GM12878 (cell line): ENCODE data around the gene OSBP. TPM values are rescaled to one million over a fixed set of nuclear protein-coding genes. Genes with fewer than 3 reads are reported as not detected.

Source experiments
- BCL11A ChIP-seq: IDR thresholded peaks from 2 replicates; pipeline ENCODE4 v1.6.1; 2011; ENCODE audit warnings: low read depth, low read length
- ESRRA ChIP-seq: IDR thresholded peaks from 2 replicates; pipeline ENCODE4 v1.6.1; 2012; ENCODE audit warnings: mild to moderate bottlenecking, low read length, improper control_type of control experiment
- IKZF2 ChIP-seq, 2 experiments: fragments of 450-650 bp; IDR thresholded peaks; 2 replicates each; pipeline ENCODE4 v1.6.1; 2017; ENCODE audit warnings: mild to moderate bottlenecking in 2 of 2, moderate library complexity in 2 of 2
- IRF4 ChIP-seq: IDR thresholded peaks from 2 replicates; pipeline ENCODE4 v1.6.1; 2011; ENCODE audit warnings: low read depth, low read length
- NR2C1 ChIP-seq: fragments of 450-650 bp; IDR thresholded peaks from 2 replicates; pipeline ENCODE4 v1.6.1; 2017; ENCODE audit warnings: antibody characterized with exemption, mild to moderate bottlenecking, moderate library complexity
- ZNF207 ChIP-seq: fragments of 450-650 bp; IDR thresholded peaks from 2 replicates; pipeline ENCODE4 v1.6.1; 2014; ENCODE audit warnings: antibody characterized with exemption, mild to moderate bottlenecking, borderline replicate concordance
- ZNF217 ChIP-seq: fragments of 450-650 bp; IDR thresholded peaks from 2 replicates; pipeline ENCODE4 v1.6.1; 2017; ENCODE audit warnings: antibody characterized with exemption, mild to moderate bottlenecking
- polyA plus RNA-seq, 11 experiments: library from polyadenylated mRNA; depleted of rRNA in 4 of 11; unstranded in 6 of 11; stranded (reverse) in 5 of 11; fragments of >200 nt; fragmentation: Nextera tagmentation in 4 of 11; fragmentation: Illumina TruSeq in 1 of 11; extraction: Ambion mirVana in 4 of 11; extraction: Trizol in 1 of 11; gene quantifications; 1 replicate in 1 of 11; 2 replicates in 10 of 11; pipeline versions ENCODE4 v1.2.1 to v1.2.3, GENCODE V29; 2011 to 2016; ENCODE audit warnings: inconsistent platforms in 2 of 11, missing spikeins in 2 of 11, low read depth in 1 of 11
- total RNA-seq, 4 experiments: library from RNA; depleted of rRNA in 3 of 4; stranded (reverse); fragments of >200 nt in 3 of 4; fragmentation: Illumina TruSeq in 1 of 4; extraction: Trizol in 1 of 4; gene quantifications; 2 replicates each; pipeline versions ENCODE4 v1.2.1 to v1.2.3, GENCODE V29; 2013 to 2021
- TF ChIP-seq, protein P1 (sequence below): fragments of 450-650 bp; IDR thresholded peaks from 2 replicates; pipeline ENCODE4 v1.6.1; 2014; ENCODE audit warnings: mild to moderate bottlenecking
- TF ChIP-seq, protein P2 (sequence below): IDR thresholded peaks from 2 replicates; pipeline ENCODE4 v1.6.1; 2012; ENCODE audit warnings: improper control_type of control experiment, low read depth, low read length; ENCODE audit not compliant: insufficient replicate concordance
- TF ChIP-seq, protein P3 (sequence below): fragments of 450-650 bp; IDR thresholded peaks from 2 replicates; pipeline ENCODE4 v1.6.1; 2017; ENCODE audit warnings: mild to moderate bottlenecking, moderate library complexity
- TF ChIP-seq, protein P4 (sequence below): fragments of 150-350 bp; IDR thresholded peaks from 2 replicates; pipeline ENCODE4 v1.6.1; 2016; ENCODE audit warnings: low read depth, low read length
- TF ChIP-seq, protein P5 (sequence below): fragments of 450-650 bp; formaldehyde crosslinking; IDR thresholded peaks from 2 replicates; pipeline ENCODE4 v1.4.0; 2020; ENCODE audit warnings: mild to moderate bottlenecking, moderate library complexity

Gene OSBP
- total and polyA plus RNA-seq, 10 of the 15 experiments (the other 5 are each of a cell fraction or from before 2014, with no cell fraction given): 5.9 to 41.2 (median 21.7) TPM

DNA sequence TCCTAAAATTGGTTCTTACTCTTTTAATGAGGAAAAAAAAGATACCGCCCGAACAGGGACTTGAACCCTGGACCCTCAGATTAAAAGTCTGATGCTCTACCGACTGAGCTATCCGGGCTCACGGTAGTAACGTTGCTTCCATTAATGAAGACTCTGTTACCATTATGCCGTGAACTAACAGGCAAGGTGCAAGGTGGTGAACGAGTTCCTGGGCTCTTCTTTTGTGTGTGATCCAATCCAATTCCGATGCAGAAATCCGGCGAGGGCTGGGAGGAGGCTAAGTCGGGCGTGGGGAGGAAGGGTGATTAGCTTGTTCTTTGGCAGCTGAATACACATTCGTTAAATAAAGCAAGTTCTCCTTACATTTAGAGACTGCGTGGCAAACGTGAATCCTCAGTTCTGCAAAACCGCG is 55.3 kb downstream of the OSBP start (continued):
- no peak for TF ChIP-seq BCL11A
- peak; percentile 31; the same call in 1 of the 2 replicates for TF ChIP-seq ZNF217
- TF ChIP-seq, protein P1, sequence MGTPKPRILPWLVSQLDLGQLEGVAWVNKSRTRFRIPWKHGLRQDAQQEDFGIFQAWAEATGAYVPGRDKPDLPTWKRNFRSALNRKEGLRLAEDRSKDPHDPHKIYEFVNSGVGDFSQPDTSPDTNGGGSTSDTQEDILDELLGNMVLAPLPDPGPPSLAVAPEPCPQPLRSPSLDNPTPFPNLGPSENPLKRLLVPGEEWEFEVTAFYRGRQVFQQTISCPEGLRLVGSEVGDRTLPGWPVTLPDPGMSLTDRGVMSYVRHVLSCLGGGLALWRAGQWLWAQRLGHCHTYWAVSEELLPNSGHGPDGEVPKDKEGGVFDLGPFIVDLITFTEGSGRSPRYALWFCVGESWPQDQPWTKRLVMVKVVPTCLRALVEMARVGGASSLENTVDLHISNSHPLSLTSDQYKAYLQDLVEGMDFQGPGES: no peak
- no peak for TF ChIP-seq NR2C1
- peak; percentile 37; the same call in 1 of the 2 replicates for TF ChIP-seq ZNF207
- TF ChIP-seq, protein P2, sequence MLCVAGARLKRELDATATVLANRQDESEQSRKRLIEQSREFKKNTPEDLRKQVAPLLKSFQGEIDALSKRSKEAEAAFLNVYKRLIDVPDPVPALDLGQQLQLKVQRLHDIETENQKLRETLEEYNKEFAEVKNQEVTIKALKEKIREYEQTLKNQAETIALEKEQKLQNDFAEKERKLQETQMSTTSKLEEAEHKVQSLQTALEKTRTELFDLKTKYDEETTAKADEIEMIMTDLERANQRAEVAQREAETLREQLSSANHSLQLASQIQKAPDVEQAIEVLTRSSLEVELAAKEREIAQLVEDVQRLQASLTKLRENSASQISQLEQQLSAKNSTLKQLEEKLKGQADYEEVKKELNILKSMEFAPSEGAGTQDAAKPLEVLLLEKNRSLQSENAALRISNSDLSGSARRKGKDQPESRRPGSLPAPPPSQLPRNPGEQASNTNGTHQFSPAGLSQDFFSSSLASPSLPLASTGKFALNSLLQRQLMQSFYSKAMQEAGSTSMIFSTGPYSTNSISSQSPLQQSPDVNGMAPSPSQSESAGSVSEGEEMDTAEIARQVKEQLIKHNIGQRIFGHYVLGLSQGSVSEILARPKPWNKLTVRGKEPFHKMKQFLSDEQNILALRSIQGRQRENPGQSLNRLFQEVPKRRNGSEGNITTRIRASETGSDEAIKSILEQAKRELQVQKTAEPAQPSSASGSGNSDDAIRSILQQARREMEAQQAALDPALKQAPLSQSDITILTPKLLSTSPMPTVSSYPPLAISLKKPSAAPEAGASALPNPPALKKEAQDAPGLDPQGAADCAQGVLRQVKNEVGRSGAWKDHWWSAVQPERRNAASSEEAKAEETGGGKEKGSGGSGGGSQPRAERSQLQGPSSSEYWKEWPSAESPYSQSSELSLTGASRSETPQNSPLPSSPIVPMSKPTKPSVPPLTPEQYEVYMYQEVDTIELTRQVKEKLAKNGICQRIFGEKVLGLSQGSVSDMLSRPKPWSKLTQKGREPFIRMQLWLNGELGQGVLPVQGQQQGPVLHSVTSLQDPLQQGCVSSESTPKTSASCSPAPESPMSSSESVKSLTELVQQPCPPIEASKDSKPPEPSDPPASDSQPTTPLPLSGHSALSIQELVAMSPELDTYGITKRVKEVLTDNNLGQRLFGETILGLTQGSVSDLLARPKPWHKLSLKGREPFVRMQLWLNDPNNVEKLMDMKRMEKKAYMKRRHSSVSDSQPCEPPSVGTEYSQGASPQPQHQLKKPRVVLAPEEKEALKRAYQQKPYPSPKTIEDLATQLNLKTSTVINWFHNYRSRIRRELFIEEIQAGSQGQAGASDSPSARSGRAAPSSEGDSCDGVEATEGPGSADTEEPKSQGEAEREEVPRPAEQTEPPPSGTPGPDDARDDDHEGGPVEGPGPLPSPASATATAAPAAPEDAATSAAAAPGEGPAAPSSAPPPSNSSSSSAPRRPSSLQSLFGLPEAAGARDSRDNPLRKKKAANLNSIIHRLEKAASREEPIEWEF: no peak
- TF ChIP-seq, protein P3, sequence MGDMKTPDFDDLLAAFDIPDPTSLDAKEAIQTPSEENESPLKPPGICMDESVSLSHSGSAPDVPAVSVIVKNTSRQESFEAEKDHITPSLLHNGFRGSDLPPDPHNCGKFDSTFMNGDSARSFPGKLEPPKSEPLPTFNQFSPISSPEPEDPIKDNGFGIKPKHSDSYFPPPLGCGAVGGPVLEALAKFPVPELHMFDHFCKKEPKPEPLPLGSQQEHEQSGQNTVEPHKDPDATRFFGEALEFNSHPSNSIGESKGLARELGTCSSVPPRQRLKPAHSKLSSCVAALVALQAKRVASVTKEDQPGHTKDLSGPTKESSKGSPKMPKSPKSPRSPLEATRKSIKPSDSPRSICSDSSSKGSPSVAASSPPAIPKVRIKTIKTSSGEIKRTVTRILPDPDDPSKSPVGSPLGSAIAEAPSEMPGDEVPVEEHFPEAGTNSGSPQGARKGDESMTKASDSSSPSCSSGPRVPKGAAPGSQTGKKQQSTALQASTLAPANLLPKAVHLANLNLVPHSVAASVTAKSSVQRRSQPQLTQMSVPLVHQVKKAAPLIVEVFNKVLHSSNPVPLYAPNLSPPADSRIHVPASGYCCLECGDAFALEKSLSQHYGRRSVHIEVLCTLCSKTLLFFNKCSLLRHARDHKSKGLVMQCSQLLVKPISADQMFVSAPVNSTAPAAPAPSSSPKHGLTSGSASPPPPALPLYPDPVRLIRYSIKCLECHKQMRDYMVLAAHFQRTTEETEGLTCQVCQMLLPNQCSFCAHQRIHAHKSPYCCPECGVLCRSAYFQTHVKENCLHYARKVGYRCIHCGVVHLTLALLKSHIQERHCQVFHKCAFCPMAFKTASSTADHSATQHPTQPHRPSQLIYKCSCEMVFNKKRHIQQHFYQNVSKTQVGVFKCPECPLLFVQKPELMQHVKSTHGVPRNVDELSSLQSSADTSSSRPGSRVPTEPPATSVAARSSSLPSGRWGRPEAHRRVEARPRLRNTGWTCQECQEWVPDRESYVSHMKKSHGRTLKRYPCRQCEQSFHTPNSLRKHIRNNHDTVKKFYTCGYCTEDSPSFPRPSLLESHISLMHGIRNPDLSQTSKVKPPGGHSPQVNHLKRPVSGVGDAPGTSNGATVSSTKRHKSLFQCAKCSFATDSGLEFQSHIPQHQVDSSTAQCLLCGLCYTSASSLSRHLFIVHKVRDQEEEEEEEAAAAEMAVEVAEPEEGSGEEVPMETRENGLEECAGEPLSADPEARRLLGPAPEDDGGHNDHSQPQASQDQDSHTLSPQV: no peak
- TF ChIP-seq ESRRA: no peak
- 0 out of 2 replicates have a peak, but pooled peaks have one; percentile 42 for TF ChIP-seq IRF4
- TF ChIP-seq, protein P4, sequence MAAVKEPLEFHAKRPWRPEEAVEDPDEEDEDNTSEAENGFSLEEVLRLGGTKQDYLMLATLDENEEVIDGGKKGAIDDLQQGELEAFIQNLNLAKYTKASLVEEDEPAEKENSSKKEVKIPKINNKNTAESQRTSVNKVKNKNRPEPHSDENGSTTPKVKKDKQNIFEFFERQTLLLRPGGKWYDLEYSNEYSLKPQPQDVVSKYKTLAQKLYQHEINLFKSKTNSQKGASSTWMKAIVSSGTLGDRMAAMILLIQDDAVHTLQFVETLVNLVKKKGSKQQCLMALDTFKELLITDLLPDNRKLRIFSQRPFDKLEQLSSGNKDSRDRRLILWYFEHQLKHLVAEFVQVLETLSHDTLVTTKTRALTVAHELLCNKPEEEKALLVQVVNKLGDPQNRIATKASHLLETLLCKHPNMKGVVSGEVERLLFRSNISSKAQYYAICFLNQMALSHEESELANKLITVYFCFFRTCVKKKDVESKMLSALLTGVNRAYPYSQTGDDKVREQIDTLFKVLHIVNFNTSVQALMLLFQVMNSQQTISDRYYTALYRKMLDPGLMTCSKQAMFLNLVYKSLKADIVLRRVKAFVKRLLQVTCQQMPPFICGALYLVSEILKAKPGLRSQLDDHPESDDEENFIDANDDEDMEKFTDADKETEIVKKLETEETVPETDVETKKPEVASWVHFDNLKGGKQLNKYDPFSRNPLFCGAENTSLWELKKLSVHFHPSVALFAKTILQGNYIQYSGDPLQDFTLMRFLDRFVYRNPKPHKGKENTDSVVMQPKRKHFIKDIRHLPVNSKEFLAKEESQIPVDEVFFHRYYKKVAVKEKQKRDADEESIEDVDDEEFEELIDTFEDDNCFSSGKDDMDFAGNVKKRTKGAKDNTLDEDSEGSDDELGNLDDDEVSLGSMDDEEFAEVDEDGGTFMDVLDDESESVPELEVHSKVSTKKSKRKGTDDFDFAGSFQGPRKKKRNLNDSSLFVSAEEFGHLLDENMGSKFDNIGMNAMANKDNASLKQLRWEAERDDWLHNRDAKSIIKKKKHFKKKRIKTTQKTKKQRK: no peak
- TF ChIP-seq, protein P5, sequence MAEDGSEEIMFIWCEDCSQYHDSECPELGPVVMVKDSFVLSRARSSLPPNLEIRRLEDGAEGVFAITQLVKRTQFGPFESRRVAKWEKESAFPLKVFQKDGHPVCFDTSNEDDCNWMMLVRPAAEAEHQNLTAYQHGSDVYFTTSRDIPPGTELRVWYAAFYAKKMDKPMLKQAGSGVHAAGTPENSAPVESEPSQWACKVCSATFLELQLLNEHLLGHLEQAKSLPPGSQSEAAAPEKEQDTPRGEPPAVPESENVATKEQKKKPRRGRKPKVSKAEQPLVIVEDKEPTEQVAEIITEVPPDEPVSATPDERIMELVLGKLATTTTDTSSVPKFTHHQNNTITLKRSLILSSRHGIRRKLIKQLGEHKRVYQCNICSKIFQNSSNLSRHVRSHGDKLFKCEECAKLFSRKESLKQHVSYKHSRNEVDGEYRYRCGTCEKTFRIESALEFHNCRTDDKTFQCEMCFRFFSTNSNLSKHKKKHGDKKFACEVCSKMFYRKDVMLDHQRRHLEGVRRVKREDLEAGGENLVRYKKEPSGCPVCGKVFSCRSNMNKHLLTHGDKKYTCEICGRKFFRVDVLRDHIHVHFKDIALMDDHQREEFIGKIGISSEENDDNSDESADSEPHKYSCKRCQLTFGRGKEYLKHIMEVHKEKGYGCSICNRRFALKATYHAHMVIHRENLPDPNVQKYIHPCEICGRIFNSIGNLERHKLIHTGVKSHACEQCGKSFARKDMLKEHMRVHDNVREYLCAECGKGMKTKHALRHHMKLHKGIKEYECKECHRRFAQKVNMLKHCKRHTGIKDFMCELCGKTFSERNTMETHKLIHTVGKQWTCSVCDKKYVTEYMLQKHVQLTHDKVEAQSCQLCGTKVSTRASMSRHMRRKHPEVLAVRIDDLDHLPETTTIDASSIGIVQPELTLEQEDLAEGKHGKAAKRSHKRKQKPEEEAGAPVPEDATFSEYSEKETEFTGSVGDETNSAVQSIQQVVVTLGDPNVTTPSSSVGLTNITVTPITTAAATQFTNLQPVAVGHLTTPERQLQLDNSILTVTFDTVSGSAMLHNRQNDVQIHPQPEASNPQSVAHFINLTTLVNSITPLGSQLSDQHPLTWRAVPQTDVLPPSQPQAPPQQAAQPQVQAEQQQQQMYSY (CRISPR knock-in tag): no peak
- TF ChIP-seq IKZF2 (IDR thresholded peaks at IDR 0.05): peak in 1 of 2 experiments; percentile 49; a peak in 2 of 4 replicates
